ENCODE measurements around the gene ERBB2. TPM values are rescaled to one million over a fixed set of nuclear protein-coding genes. Genes with fewer than 3 reads are reported as not detected.

Gene ERBB2
- total RNA-seq, 6 donors from 2014 or later, result 88.6 to 126 (median 112) TPM

Small RNA genes lying within 50 kb of the gene (small RNA-seq; reads per million reads assigned to genes)
- gene MIR4728, result 0.06 to 1.1 (median 0.17) reads per million in 4 donors

Other genes with a start within 250 kb of the ERBB2 start
- 10 to 100 TPM; 12.8 to 33.1 (median 24.6) TPM for gene MED1, start 248.8 kb upstream of the ERBB2 start, total RNA-seq
- 100 to 1,000 TPM in 1 of 6 donors, 10 to 100 TPM in 5; 41.2 to 111 (median 52.8) TPM for gene CDK12, start 238.6 kb upstream of the ERBB2 start, total RNA-seq
- gene NEUROD2, start 92.1 kb upstream of the ERBB2 start, total RNA-seq, result not detected
- 10 to 100 TPM; 10.9 to 22.4 (median 13.8) TPM for gene PPP1R1B, start 73.1 kb upstream of the ERBB2 start, total RNA-seq
- 100 to 1,000 TPM in 2 of 6 donors, 10 to 100 TPM in 4; 27.5 to 315 (median 84.1) TPM for gene STARD3, start 62.9 kb upstream of the ERBB2 start, total RNA-seq
- gene TCAP, start 34.7 kb upstream of the ERBB2 start, total RNA-seq, result 1 to 10 TPM in 5 of 6 donors, under 1 TPM in 1; 0.39 to 4.2 (median 2.5) TPM
- gene PNMT, start 31.6 kb upstream of the ERBB2 start, total RNA-seq, result 10 to 100 TPM in 3 of 6 donors, 1 to 10 TPM in 3; 3.1 to 21.3 (median 7.0) TPM
- 10 to 100 TPM; 15.2 to 64.0 (median 27.9) TPM for gene PGAP3, start 12.0 kb upstream of the ERBB2 start, total RNA-seq
- 10 to 100 TPM; 26.2 to 54.1 (median 43.2) TPM for gene MIEN1, start 30.5 kb downstream of the ERBB2 start, total RNA-seq
- 10 to 100 TPM; 19.9 to 82.8 (median 31.1) TPM for gene GRB7, start 37.9 kb downstream of the ERBB2 start, total RNA-seq
- 10 to 100 TPM in 1 of 6 donors, 1 to 10 TPM in 5; 2.2 to 14.9 (median 4.9) TPM for gene IKZF3, start 164.2 kb downstream of the ERBB2 start, total RNA-seq
- gene ZPBP2, start 168.1 kb downstream of the ERBB2 start, total RNA-seq, result not detected
- gene GSDMB, start 218.6 kb downstream of the ERBB2 start, total RNA-seq, result 10 to 100 TPM in 3 of 6 donors, 1 to 10 TPM in 3; 5.6 to 73.3 (median 17.8) TPM
- 10 to 100 TPM; 69.9 to 99.6 (median 82.7) TPM for gene ORMDL3, start 227.5 kb downstream of the ERBB2 start, total RNA-seq
- gene LRRC3C, start 227.7 kb downstream of the ERBB2 start, total RNA-seq, result not detected

Data from upper lobe of left lung (tissue), 6 donors.